GM23338 (cell line): Measurements from ENCODE around the gene LRP4.

ENCODE experiments used
- CREB1 ChIP-seq: fragments of 250-450 bp; sonication (Bioruptor Pico); IDR thresholded peaks from 2 replicates; pipeline ENCODE4 v1.5.0; 2020; ENCODE audit warnings: low read depth, mild to moderate bottlenecking, moderate library complexity
- EZH2 ChIP-seq: fragments of 200-600 bp; sonication (generic); IDR thresholded peaks from one replicate; pipeline ENCODE4 v1.8.0; 2017; ENCODE audit warnings: antibody characterized with exemption, mild to moderate bottlenecking, low read depth; ENCODE audit not compliant: unreplicated experiment
- EZH2phosphoT487 ChIP-seq: fragments of 200-600 bp; sonication (generic); IDR thresholded peaks from one replicate; pipeline ENCODE4 v1.8.1; 2018; ENCODE audit warnings: antibody characterized with exemption; ENCODE audit not compliant: unreplicated experiment
- JUNB ChIP-seq: IDR thresholded peaks from one replicate; pipeline ENCODE4 v1.6.1; 2016; ENCODE audit warnings: antibody characterized with exemption; ENCODE audit not compliant: unreplicated experiment
- NANOG ChIP-seq: IDR thresholded peaks from 2 replicates; pipeline ENCODE4 v1.6.1; 2016; ENCODE audit warnings: antibody characterized with exemption, borderline replicate concordance
- POLR2AphosphoS5 ChIP-seq: IDR thresholded peaks from 2 replicates; pipeline ENCODE4 v1.6.1; 2016; ENCODE audit warnings: antibody characterized with exemption, low read depth
- ZNF114 ChIP-seq: fragments of 250-450 bp; sonication (Bioruptor Pico); IDR thresholded peaks from 2 replicates; pipeline ENCODE4 v1.5.0; 2020; ENCODE audit warnings: mild to moderate bottlenecking, moderate library complexity
- TF ChIP-seq, protein P1 (sequence below), 2 experiments: fragments of 200-600 bp in 1 of 2; sonication (generic) in 1 of 2; conservative IDR thresholded peaks; 2 replicates each; pipeline versions ENCODE4 v1.5.1 to v1.6.1; 2016 to 2017; ENCODE audit warnings: antibody characterized with exemption in 2 of 2, low read depth in 2 of 2, mild to moderate bottlenecking in 2 of 2, moderate library complexity in 1 of 2
- TF ChIP-seq, protein P2 (sequence below): IDR thresholded peaks from one replicate; pipeline ENCODE4 v1.6.1; 2018; ENCODE audit warnings: antibody characterized with exemption; ENCODE audit not compliant: unreplicated experiment
- TF ChIP-seq, protein P3 (sequence below): IDR thresholded peaks from 2 replicates; pipeline ENCODE4 v1.6.1; 2016; ENCODE audit warnings: antibody characterized with exemption

DNA sequence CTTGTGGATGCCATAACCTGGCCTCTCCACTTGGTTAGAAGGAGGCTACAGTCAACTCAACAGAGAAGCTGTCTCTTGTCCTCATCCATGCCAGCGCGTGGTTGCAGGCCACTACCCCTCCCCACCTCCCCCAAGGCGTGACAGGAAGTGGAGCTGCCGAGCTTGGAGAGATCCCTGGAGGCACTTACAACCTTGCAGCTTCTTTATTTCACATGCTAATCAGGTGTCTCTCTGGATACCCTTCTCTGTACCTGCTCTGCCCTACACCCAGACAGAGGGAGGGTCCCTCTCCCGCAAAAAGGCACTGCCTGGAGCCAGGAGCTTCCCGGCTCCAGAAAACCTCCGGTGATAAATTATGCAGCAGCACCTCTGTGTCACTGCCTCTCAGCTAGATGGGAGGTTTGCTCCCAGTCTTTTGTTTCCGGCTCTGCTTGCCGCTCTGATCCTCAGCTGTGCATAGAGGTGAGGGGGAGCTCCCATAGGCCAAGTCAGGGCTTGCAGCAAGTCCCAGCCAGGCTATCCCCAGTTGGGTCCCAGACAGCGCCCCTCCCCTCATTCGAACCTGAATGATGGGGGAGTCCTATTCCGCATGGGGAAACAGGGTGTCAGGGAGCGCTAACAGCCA lies 5.7 kb downstream of the LRP4 start:
- no peak for TF ChIP-seq EZH2phosphoT487
- TF ChIP-seq, protein P1, sequence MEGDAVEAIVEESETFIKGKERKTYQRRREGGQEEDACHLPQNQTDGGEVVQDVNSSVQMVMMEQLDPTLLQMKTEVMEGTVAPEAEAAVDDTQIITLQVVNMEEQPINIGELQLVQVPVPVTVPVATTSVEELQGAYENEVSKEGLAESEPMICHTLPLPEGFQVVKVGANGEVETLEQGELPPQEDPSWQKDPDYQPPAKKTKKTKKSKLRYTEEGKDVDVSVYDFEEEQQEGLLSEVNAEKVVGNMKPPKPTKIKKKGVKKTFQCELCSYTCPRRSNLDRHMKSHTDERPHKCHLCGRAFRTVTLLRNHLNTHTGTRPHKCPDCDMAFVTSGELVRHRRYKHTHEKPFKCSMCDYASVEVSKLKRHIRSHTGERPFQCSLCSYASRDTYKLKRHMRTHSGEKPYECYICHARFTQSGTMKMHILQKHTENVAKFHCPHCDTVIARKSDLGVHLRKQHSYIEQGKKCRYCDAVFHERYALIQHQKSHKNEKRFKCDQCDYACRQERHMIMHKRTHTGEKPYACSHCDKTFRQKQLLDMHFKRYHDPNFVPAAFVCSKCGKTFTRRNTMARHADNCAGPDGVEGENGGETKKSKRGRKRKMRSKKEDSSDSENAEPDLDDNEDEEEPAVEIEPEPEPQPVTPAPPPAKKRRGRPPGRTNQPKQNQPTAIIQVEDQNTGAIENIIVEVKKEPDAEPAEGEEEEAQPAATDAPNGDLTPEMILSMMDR (conservative IDR thresholded peaks at IDR 0.05; ENCODE audit: low read depth in 2 of 2), result peak in 1 of 2 experiments; percentile 17; a peak in 2 of 4 replicates
- TF ChIP-seq, protein P2, sequence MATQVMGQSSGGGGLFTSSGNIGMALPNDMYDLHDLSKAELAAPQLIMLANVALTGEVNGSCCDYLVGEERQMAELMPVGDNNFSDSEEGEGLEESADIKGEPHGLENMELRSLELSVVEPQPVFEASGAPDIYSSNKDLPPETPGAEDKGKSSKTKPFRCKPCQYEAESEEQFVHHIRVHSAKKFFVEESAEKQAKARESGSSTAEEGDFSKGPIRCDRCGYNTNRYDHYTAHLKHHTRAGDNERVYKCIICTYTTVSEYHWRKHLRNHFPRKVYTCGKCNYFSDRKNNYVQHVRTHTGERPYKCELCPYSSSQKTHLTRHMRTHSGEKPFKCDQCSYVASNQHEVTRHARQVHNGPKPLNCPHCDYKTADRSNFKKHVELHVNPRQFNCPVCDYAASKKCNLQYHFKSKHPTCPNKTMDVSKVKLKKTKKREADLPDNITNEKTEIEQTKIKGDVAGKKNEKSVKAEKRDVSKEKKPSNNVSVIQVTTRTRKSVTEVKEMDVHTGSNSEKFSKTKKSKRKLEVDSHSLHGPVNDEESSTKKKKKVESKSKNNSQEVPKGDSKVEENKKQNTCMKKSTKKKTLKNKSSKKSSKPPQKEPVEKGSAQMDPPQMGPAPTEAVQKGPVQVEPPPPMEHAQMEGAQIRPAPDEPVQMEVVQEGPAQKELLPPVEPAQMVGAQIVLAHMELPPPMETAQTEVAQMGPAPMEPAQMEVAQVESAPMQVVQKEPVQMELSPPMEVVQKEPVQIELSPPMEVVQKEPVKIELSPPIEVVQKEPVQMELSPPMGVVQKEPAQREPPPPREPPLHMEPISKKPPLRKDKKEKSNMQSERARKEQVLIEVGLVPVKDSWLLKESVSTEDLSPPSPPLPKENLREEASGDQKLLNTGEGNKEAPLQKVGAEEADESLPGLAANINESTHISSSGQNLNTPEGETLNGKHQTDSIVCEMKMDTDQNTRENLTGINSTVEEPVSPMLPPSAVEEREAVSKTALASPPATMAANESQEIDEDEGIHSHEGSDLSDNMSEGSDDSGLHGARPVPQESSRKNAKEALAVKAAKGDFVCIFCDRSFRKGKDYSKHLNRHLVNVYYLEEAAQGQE, result no peak
- TF ChIP-seq EZH2, result no peak
- TF ChIP-seq CREB1 (CRISPR knock-in tag), result no peak
- no peak; the same call in 1 of the 2 replicates for TF ChIP-seq POLR2AphosphoS5
- TF ChIP-seq, protein P3, sequence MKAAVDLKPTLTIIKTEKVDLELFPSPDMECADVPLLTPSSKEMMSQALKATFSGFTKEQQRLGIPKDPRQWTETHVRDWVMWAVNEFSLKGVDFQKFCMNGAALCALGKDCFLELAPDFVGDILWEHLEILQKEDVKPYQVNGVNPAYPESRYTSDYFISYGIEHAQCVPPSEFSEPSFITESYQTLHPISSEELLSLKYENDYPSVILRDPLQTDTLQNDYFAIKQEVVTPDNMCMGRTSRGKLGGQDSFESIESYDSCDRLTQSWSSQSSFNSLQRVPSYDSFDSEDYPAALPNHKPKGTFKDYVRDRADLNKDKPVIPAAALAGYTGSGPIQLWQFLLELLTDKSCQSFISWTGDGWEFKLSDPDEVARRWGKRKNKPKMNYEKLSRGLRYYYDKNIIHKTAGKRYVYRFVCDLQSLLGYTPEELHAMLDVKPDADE, result peak; percentile 79
- no peak for TF ChIP-seq JUNB
- no peak for TF ChIP-seq ZNF114 (CRISPR knock-in tag)
- TF ChIP-seq NANOG, result peak; percentile 40; the same call in 1 of the 2 replicates
